ENCODE results near the gene GFER.

GRCh38 chr16:1980770-1981087, 3.3 kb upstream of the GFER start:
- no peak for TF ChIP-seq CTCF (IDR thresholded peaks at IDR 0.05)
- TF ChIP-seq POLR2A (IDR thresholded peaks at IDR 0.05) = no peak

Data from body of pancreas (tissue), 4 donors.